Esophagus squamous epithelium (tissue), 5 donors: Measurements from ENCODE around the gene PCDH17. TPM values are rescaled to one million over a fixed set of nuclear protein-coding genes. Genes with fewer than 3 reads are reported as not detected.

Experiments used
- DNase-seq: peaks from one replicate; lab custom pipeline; 2025; lab: John Stamatoyannopoulos, UW
- H3K27ac ChIP-seq, 4 donors: fragments of 200-600 bp; sonication (generic); one replicate each; pipeline ENCODE4 v1.5.1; 2016 to 2019; ENCODE audit warnings: mild to moderate bottlenecking in 1 of 4
- H3K27me3 ChIP-seq, 4 donors: fragments of 200-600 bp; sonication (generic); 1 replicate in 3 of 4; 2 replicates in 1 of 4; pipeline versions ENCODE4 v1.5.1 to v1.6.0; 2017 to 2021; ENCODE audit warnings: antibody characterized with exemption in 1 of 4
- H3K36me3 ChIP-seq, 3 donors: fragments of 200-600 bp; sonication (generic); one replicate each; pipeline ENCODE4 v1.5.1; 2016 to 2019
- H3K4me1 ChIP-seq, 3 donors: fragments of 200-600 bp; sonication (generic); one replicate each; pipeline ENCODE4 v1.5.1; 2017 to 2019
- H3K4me3 ChIP-seq, 4 donors: fragments of 200-600 bp; sonication (generic); 1 replicate in 3 of 4; 2 replicates in 1 of 4; pipeline ENCODE4 v1.5.1; 2016 to 2019; ENCODE audit warnings: mild to moderate bottlenecking in 2 of 4, moderate library complexity in 1 of 4
- H3K9me3 ChIP-seq, 3 donors: fragments of 200-600 bp; sonication (generic); one replicate each; pipeline ENCODE4 v1.5.1; 2016 to 2019
- POLR2A ChIP-seq, 4 donors: fragments of 450-650 bp; IDR thresholded peaks; one replicate each; pipeline ENCODE4 v1.6.1; 2017; ENCODE audit warnings: antibody characterized with exemption in 4 of 4, mild to moderate bottlenecking in 4 of 4, moderate library complexity in 3 of 4
- whole genome bisulfite sequencing, 2 donors: methylation state at CpG; one replicate each; pipeline ENCODE4 v1.1.5; 2018; 5-methylcytosine and 5-hydroxymethylcytosine counted together
- intact Hi-C: fragments of 100-400 bp; cut with DNase I; formaldehyde crosslinking; loops from one replicate; pipeline ENCODE4 v1.15.0; 2022
- total RNA-seq, 4 donors: library from RNA; depleted of rRNA; stranded (reverse); fragments of >200 nt; gene quantifications; one replicate each; pipeline ENCODE4 v1.1.0, GENCODE V29; 2016
- TF ChIP-seq, protein P1 (sequence below), 6 experiments: fragments of 450-650 bp in 4 of 6; fragments of 200-600 bp in 2 of 6; sonication (generic) in 2 of 6; IDR thresholded peaks; one replicate each; pipeline ENCODE4 v1.5.1; 2016 to 2019; ENCODE audit warnings: antibody characterized with exemption in 6 of 6, mild to moderate bottlenecking in 4 of 6, moderate library complexity in 4 of 6
- donor health status: DM: yes; HTN: yes; CAD: no.

Gene PCDH17, protein sequence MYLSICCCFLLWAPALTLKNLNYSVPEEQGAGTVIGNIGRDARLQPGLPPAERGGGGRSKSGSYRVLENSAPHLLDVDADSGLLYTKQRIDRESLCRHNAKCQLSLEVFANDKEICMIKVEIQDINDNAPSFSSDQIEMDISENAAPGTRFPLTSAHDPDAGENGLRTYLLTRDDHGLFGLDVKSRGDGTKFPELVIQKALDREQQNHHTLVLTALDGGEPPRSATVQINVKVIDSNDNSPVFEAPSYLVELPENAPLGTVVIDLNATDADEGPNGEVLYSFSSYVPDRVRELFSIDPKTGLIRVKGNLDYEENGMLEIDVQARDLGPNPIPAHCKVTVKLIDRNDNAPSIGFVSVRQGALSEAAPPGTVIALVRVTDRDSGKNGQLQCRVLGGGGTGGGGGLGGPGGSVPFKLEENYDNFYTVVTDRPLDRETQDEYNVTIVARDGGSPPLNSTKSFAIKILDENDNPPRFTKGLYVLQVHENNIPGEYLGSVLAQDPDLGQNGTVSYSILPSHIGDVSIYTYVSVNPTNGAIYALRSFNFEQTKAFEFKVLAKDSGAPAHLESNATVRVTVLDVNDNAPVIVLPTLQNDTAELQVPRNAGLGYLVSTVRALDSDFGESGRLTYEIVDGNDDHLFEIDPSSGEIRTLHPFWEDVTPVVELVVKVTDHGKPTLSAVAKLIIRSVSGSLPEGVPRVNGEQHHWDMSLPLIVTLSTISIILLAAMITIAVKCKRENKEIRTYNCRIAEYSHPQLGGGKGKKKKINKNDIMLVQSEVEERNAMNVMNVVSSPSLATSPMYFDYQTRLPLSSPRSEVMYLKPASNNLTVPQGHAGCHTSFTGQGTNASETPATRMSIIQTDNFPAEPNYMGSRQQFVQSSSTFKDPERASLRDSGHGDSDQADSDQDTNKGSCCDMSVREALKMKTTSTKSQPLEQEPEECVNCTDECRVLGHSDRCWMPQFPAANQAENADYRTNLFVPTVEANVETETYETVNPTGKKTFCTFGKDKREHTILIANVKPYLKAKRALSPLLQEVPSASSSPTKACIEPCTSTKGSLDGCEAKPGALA (N-terminal part only)
- total RNA-seq: 1 to 10 TPM in 3 of 4 donors, under 1 TPM in 1; 0.83 to 3.8 (median 1.7) TPM

DNA sequence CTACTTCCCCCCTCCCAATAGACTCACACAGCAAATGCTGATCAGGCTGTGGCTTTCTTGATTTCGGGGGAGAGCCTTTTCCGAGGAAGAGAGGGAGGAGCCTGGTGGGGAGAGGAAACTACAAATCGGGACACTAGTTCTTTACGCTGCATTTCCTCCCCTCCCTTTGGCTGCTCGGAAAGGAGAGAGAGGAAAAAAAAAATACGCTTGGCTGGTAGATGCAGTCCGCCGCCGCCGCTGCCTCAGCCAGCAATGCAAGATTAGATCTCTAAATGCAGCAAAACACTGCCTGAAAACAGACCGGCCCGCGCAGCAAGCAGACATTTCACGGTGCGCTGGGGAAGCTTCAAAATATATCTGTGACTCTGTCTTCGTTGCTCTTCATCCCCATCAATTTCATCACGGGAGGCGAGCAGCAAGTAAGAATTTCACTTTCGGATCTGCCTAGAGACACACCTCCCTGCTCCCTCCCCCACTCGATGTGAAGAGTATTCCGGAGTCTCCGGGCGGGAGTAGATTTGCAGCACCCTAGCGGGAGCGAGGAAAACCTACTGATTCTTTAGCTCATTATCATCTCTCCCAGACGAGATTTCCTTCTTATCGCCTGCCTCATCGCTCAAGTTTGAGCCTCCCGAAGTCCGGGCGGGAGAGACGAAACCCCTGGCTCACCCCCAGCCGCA, at the start of gene PCDH17:
Gene PCDH17, plus strand, starts transcription at position 149 of the 680 bp plus-strand sequence. CDS start 803 bp downstream, outside the sequence.
- peaks cover 4 to 51% (median 22%) of the 10 kb centered on the region in 3 donors for H3K4me1 ChIP-seq
- peak within 1 kb of the TSS; percentile 19 to 70 (median 47) for H3K4me3 ChIP-seq
- peaks cover 0 to 16% (median 13%) of the 10 kb centered on the region in 3 donors for H3K9me3 ChIP-seq
- intact Hi-C loops: no loop called here
- no peaks in the 10 kb centered on the region for H3K36me3 ChIP-seq
- 1 to 2% methylated on average over 25 to 28 of the region's 33 CpGs for WGBS, 2 donors
- H3K27ac ChIP-seq: peak within 1 kb of the TSS in 3 of 4 donors; percentile 68 to 80 (median 71)
- no peak for TF ChIP-seq POLR2A (IDR thresholded peaks at IDR 0.05)
- TF ChIP-seq, protein P1, sequence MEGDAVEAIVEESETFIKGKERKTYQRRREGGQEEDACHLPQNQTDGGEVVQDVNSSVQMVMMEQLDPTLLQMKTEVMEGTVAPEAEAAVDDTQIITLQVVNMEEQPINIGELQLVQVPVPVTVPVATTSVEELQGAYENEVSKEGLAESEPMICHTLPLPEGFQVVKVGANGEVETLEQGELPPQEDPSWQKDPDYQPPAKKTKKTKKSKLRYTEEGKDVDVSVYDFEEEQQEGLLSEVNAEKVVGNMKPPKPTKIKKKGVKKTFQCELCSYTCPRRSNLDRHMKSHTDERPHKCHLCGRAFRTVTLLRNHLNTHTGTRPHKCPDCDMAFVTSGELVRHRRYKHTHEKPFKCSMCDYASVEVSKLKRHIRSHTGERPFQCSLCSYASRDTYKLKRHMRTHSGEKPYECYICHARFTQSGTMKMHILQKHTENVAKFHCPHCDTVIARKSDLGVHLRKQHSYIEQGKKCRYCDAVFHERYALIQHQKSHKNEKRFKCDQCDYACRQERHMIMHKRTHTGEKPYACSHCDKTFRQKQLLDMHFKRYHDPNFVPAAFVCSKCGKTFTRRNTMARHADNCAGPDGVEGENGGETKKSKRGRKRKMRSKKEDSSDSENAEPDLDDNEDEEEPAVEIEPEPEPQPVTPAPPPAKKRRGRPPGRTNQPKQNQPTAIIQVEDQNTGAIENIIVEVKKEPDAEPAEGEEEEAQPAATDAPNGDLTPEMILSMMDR (IDR thresholded peaks at IDR 0.05): no peak
- no peak for DNase-seq
- peaks cover 0 to 84% (median 16%) of the 10 kb centered on the region in 4 donors for H3K27me3 ChIP-seq

- intact Hi-C loops: no loop called here
- TF ChIP-seq, protein P1 (IDR thresholded peaks at IDR 0.05): no peak
- no peak for TF ChIP-seq POLR2A (IDR thresholded peaks at IDR 0.05)
- Histone ChIP-seq H3K27me3 (no peaks in the 10 kb centered on the region), H3K9me3 (no peaks in the 10 kb centered on the region), H3K4me3 (no peak overlapping the region), H3K27ac (no peak overlapping the region), H3K36me3 (no peaks in the 10 kb centered on the region), H3K4me1 (no peaks in the 10 kb centered on the region)
- 50 to 84% methylated on average over 1 to 6 of the region's 6 CpGs for WGBS, 2 donors
- DNase-seq: no peak
These were observed 49.5 kb upstream of the PCDH17 start for GRCh38 chr13:57582032-57582431.

DNA sequence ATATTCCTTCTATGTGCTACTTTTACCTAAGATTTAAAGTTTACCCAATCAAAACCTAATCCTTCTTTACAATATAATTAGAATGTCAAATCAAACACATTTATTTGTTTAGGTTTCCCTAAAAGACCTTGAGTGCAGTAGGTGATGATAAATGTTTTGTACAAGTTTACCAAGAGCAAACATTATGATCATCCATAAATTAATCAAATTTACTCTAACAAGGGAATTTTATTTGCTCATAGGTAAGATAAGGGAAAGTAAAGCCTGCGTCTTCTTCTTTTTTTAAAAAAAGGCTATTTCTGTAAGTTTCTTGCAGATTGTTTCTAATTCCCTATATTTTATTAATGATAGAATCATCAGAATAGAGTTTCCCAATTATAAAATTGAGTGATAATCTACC, 48.0 kb upstream of the PCDH17 start:
- no peaks in the 10 kb centered on the region for H3K27me3 ChIP-seq
- H3K4me1 ChIP-seq: no peaks in the 10 kb centered on the region
- H3K27ac ChIP-seq: no peak overlapping the region
- no peaks in the 10 kb centered on the region for H3K36me3 ChIP-seq
- H3K4me3 ChIP-seq: no peak overlapping the region
- no peak for DNase-seq
- 38 to 39% methylated on average over 1 of the region's 1 CpG for WGBS, 2 donors
- intact Hi-C loops: no loop called here
- TF ChIP-seq POLR2A (IDR thresholded peaks at IDR 0.05): no peak
- TF ChIP-seq, protein P1 (IDR thresholded peaks at IDR 0.05): no peak
- H3K9me3 ChIP-seq: no peaks in the 10 kb centered on the region

DNA sequence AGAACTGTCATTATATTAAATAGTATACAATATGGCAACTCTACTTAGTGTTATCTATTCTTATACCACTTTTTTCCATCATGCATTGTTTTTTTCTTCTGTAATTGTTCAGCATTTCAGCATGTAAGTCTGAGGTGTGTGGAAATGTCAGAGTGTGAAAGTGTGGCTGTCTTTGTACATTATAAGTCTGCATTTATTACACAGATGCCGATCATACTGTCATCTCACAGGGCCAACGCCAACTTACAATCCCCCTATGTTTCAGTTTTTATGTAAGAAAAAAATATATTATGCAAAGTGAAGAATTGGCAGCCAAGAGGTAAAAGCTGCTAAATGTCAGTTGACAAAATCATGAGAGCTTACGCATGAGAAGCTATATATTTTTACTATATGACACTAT, 42.9 kb upstream of the PCDH17 start:
- TF ChIP-seq POLR2A (IDR thresholded peaks at IDR 0.05): no peak
- TF ChIP-seq, protein P1 (IDR thresholded peaks at IDR 0.05): no peak
- no peak for DNase-seq
- 85% methylated on average over 3 of the region's 3 CpGs for WGBS, 2 donors
- Histone ChIP-seq H3K27me3 (no peaks in the 10 kb centered on the region), H3K9me3 (no peaks in the 10 kb centered on the region), H3K4me1 (no peaks in the 10 kb centered on the region), H3K27ac (no peak overlapping the region), H3K4me3 (no peak overlapping the region), H3K36me3 (no peaks in the 10 kb centered on the region)
- intact Hi-C loops: no loop called here
